ENCODE data around the gene DUSP11. TPM values are rescaled to one million over a fixed set of nuclear protein-coding genes. Genes with fewer than 3 reads are reported as not detected.
A peak's percentile ranks its signal among the peaks of the same experiment; 100 is the strongest.

Gene DUSP11
- total RNA-seq, 1 donor = 49.0 TPM

GRCh38 chr2:73823916-73824523 lies 44.1 kb upstream of the DUSP11 start:
- peak; percentile 95 for DNase-seq (ENCODE audit: low read depth)
- peak; percentile 82 for TF ChIP-seq CTCF (IDR thresholded peaks at IDR 0.05; ENCODE audit: insufficient read depth, low read length)

GRCh38 chr2:73823416-73823815 lies 43.5 kb upstream of the DUSP11 start:
- DNase-seq (ENCODE audit: low read depth) = no peak
- TF ChIP-seq CTCF (IDR thresholded peaks at IDR 0.05; ENCODE audit: insufficient read depth, low read length) = no peak
- no peak overlapping the region for H3K4me3 ChIP-seq (ENCODE audit: low read depth, low read length)

More at GRCh38 chr2:73823916-73824523, 44.1 kb upstream of the DUSP11 start:
- H3K4me3 ChIP-seq (ENCODE audit: low read depth, low read length) = no peak overlapping the region

GRCh38 chr2:73822991-73823390 lies 43.1 kb upstream of the DUSP11 start:
- no peak overlapping the region for H3K4me3 ChIP-seq (ENCODE audit: low read depth, low read length)
- no peak for TF ChIP-seq CTCF (IDR thresholded peaks at IDR 0.05; ENCODE audit: insufficient read depth, low read length)
- DNase-seq (ENCODE audit: low read depth) = no peak

GRCh38 chr2:73822276-73822675 lies 42.4 kb upstream of the DUSP11 start:
- TF ChIP-seq CTCF (IDR thresholded peaks at IDR 0.05; ENCODE audit: insufficient read depth, low read length) = no peak
- no peak for DNase-seq (ENCODE audit: low read depth)
- no peak overlapping the region for H3K4me3 ChIP-seq (ENCODE audit: low read depth, low read length)

GRCh38 chr2:73821669-73822068 lies 41.8 kb upstream of the DUSP11 start:
- no peak for DNase-seq (ENCODE audit: low read depth)
- H3K4me3 ChIP-seq (ENCODE audit: low read depth, low read length) = no peak overlapping the region
- TF ChIP-seq CTCF (IDR thresholded peaks at IDR 0.05; ENCODE audit: insufficient read depth, low read length) = no peak

- no peak overlapping the region for H3K4me3 ChIP-seq (ENCODE audit: low read depth, low read length)
- TF ChIP-seq CTCF (IDR thresholded peaks at IDR 0.05; ENCODE audit: insufficient read depth, low read length) = no peak
- DNase-seq (ENCODE audit: low read depth) = no peak
These were observed 41.3 kb upstream of the DUSP11 start for GRCh38 chr2:73821227-73821626.

- no peak for TF ChIP-seq CTCF (IDR thresholded peaks at IDR 0.05; ENCODE audit: insufficient read depth, low read length)
- no peak for DNase-seq (ENCODE audit: low read depth)
- no peak overlapping the region for H3K4me3 ChIP-seq (ENCODE audit: low read depth, low read length)
These were observed 38.4 kb upstream of the DUSP11 start for GRCh38 chr2:73818296-73818695.

Data from fibroblast of the aortic adventitia (primary cell).